ENCODE data around the gene JAKMIP1.

The JAKMIP1 gene

DNA sequence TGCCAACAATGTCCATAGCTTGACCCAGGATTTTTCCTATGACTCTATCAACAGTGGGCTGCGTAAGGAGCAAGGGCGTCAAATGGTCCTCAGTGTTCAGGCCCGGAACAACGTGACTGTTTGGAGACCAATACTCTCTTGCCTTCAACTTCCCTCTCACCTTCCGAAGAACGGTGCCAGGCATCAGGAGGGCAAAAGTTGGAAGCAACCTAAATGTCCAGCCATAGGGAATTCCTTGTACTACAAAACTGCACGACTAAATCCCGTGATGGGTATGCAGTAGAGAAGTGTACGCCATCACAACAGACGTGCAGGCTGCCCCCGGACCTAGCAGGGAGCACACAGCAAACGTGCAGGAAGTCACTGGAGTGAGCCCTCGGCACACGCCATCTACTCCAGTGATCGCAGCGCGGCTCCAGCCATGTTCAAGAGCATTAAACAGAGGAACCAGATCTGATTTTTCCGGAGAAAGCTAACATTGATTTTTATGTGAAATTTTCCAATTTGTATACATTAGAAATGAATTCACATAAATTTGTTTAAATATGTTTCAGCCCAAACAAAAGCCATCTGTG, 79.0 kb downstream of the JAKMIP1 start:
- H3K9ac ChIP-seq (ENCODE audit: low read length) = no peak overlapping the region
- H3K4me1 ChIP-seq (ENCODE audit: control insufficient read depth, insufficient read depth, low read length) = no peaks in the 10 kb centered on the region
- H3K4me3 ChIP-seq (ENCODE audit: low read length) = no peak overlapping the region
- H3K27me3 ChIP-seq (replicated peaks; ENCODE audit: control insufficient read depth, insufficient read depth, low read length) = peaks cover 22% of the 10 kb centered on the region
- H3K9me3 ChIP-seq (ENCODE audit: control insufficient read depth, low read length) = no peaks in the 10 kb centered on the region
- no peak for DNase-seq (ENCODE audit: low read depth)
- H3K36me3 ChIP-seq (ENCODE audit: control insufficient read depth, insufficient read depth, low read length, severe bottlenecking) = no peaks in the 10 kb centered on the region

- no peak for DNase-seq (ENCODE audit: low read depth)
- H3K27me3 ChIP-seq (replicated peaks; ENCODE audit: control insufficient read depth, insufficient read depth, low read length) = peaks cover 22% of the 10 kb centered on the region
- no peaks in the 10 kb centered on the region for H3K36me3 ChIP-seq (ENCODE audit: control insufficient read depth, insufficient read depth, low read length, severe bottlenecking)
- no peaks in the 10 kb centered on the region for H3K4me1 ChIP-seq (ENCODE audit: control insufficient read depth, insufficient read depth, low read length)
- H3K4me3 ChIP-seq (ENCODE audit: low read length) = no peak overlapping the region
- no peak overlapping the region for H3K9ac ChIP-seq (ENCODE audit: low read length)
- H3K9me3 ChIP-seq (ENCODE audit: control insufficient read depth, low read length) = no peaks in the 10 kb centered on the region
Observed at GRCh38 chr4:6120361-6120760, 80.0 kb downstream of the JAKMIP1 start.

- H3K4me3 ChIP-seq (ENCODE audit: low read length) = no peak overlapping the region
- peaks cover 22% of the 10 kb centered on the region for H3K27me3 ChIP-seq (replicated peaks; ENCODE audit: control insufficient read depth, insufficient read depth, low read length)
- H3K9ac ChIP-seq (ENCODE audit: low read length) = no peak overlapping the region
- H3K36me3 ChIP-seq (ENCODE audit: control insufficient read depth, insufficient read depth, low read length, severe bottlenecking) = no peaks in the 10 kb centered on the region
- H3K9me3 ChIP-seq (ENCODE audit: control insufficient read depth, low read length) = no peaks in the 10 kb centered on the region
- no peaks in the 10 kb centered on the region for H3K4me1 ChIP-seq (ENCODE audit: control insufficient read depth, insufficient read depth, low read length)
- DNase-seq (ENCODE audit: low read depth) = no peak
Observed at GRCh38 chr4:6119507-6120020, 80.8 kb downstream of the JAKMIP1 start.

- Histone ChIP-seq H3K9me3 (ENCODE audit: control insufficient read depth, low read length) (no peaks in the 10 kb centered on the region), H3K9ac (ENCODE audit: low read length) (no peak overlapping the region), H3K4me1 (ENCODE audit: control insufficient read depth, insufficient read depth, low read length) (no peaks in the 10 kb centered on the region), H3K27me3 (replicated peaks; ENCODE audit: control insufficient read depth, insufficient read depth, low read length) (peaks cover 18% of the 10 kb centered on the region), H3K36me3 (ENCODE audit: control insufficient read depth, insufficient read depth, low read length, severe bottlenecking) (no peaks in the 10 kb centered on the region), H3K4me3 (ENCODE audit: low read length) (no peak overlapping the region)
- no peak for DNase-seq (ENCODE audit: low read depth)
Observed at GRCh38 chr4:6118201-6118600, 82.1 kb downstream of the JAKMIP1 start.

DNA sequence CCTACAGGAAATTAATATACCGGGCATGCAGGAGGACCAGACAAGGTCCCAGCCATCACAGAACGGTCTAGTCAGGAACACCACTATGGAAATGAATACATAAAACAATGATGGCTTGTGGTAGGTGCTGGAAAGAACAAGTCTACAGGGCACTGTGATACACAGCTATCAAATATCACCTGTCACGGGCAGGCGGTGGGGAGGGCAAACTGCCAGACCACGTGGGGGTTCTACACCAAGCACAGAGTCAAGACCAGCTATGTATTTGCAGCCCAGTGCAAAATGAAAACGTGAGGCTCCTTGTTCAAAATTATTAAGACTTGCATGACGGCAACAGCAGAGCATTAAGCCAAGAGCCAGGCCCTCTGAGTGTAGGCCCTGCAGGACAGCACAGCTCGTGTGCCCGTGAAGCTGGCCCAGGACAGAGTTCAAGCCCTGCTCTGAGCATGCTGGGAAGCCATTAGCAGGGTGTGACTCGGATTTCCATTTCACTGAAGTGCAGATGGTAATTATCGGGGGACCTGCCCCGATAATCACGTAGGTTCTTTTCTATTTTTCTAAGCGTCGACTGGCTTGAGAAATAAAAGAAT, 83.6 kb downstream of the JAKMIP1 start:
- Histone ChIP-seq H3K4me3 (ENCODE audit: low read length) (no peak overlapping the region), H3K27me3 (replicated peaks; ENCODE audit: control insufficient read depth, insufficient read depth, low read length) (peaks cover 18% of the 10 kb centered on the region), H3K9ac (ENCODE audit: low read length) (no peak overlapping the region), H3K9me3 (ENCODE audit: control insufficient read depth, low read length) (no peaks in the 10 kb centered on the region), H3K36me3 (ENCODE audit: control insufficient read depth, insufficient read depth, low read length, severe bottlenecking) (no peaks in the 10 kb centered on the region), H3K4me1 (ENCODE audit: control insufficient read depth, insufficient read depth, low read length) (no peaks in the 10 kb centered on the region)
- no peak for DNase-seq (ENCODE audit: low read depth)

DNA sequence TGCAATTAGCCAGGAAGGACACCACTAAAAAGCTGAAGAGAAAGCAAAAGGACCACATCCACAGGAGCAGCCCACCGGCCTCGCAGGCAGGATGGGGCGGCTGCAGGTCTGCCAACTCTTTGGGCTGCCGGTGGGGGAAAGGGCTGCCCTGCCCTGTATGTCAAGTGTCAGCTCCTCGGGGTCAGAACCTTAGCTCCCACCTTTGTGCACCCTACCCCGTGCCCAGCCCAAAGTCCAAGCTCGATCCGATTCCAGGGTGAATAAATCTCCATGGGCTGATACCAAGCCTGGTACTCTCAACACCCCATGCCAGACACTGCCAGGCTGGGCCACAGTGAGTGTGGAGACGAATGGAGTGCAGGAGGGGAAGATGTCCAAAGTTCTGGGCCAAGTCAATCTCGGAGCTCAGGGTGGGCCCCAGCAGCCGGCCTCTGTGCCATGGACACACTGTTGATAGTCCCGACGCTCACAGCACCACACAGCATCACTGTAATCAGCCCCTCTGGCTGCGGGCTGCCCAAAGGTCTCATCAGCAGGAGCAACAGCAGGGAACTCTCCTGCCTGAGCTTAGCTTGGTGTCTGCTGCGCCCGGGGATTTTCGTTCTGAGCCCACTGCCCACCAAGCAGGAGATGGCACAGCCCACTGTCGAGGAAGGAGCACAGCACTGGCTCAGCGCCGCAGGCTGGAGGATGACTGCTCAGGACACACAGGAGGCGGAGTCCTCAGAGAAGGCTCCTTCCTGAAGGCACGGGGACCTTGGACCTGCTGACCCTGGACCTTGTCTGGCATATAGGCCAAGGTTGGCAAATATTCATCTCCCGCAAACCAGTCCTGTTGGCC, 84.4 kb downstream of the JAKMIP1 start:
- Histone ChIP-seq H3K36me3 (ENCODE audit: control insufficient read depth, insufficient read depth, low read length, severe bottlenecking) (no peaks in the 10 kb centered on the region), H3K4me1 (ENCODE audit: control insufficient read depth, insufficient read depth, low read length) (no peaks in the 10 kb centered on the region), H3K9me3 (ENCODE audit: control insufficient read depth, low read length) (no peaks in the 10 kb centered on the region), H3K4me3 (ENCODE audit: low read length) (no peak overlapping the region), H3K27me3 (replicated peaks; ENCODE audit: control insufficient read depth, insufficient read depth, low read length) (peaks cover 20% of the 10 kb centered on the region), H3K9ac (ENCODE audit: low read length) (no peak overlapping the region)
- DNase-seq (ENCODE audit: low read depth) = no peak

DNA sequence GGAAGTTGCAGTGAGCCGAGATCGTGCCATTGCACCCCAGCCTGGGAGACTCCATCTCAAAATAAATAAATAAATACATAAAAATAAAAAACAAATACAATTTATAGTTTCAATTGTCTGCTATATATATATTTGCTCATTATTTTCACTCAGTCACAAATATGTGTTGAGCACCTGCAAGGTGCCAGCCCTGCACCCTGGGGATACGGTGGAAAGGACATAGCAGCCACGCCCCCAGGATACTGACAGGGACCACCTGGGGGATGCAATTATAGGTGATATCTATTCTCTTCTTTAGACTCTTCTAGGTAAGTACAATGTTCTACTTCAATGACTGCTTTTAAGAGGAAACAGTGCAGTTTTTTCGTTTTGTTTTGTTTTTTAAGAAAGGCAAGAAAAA, 85.0 kb downstream of the JAKMIP1 start:
- Histone ChIP-seq H3K9me3 (ENCODE audit: control insufficient read depth, low read length) (no peaks in the 10 kb centered on the region), H3K9ac (ENCODE audit: low read length) (no peak overlapping the region), H3K36me3 (ENCODE audit: control insufficient read depth, insufficient read depth, low read length, severe bottlenecking) (no peaks in the 10 kb centered on the region), H3K27me3 (replicated peaks; ENCODE audit: control insufficient read depth, insufficient read depth, low read length) (peaks cover 17% of the 10 kb centered on the region), H3K4me1 (ENCODE audit: control insufficient read depth, insufficient read depth, low read length) (no peaks in the 10 kb centered on the region), H3K4me3 (ENCODE audit: low read length) (no peak overlapping the region)
- DNase-seq (ENCODE audit: low read depth) = no peak

DNA sequence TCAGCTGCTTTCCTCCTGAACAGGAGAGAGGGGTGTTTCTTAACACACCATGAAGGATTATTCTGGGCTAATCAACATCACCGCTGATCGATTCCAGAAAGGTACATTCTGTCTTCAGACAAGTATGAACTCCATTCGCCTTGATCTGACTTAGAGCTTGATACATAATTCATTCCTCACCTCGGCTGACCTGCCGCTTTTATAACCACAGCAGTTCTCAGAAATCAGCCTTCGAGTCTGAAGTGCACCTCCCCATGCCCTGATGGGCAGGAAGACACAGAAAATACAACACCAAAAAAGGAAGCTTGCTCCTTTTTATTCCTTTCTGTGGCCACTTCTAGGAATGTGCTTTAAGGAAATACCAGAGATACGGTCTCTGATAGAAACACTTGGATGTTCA, 85.7 kb downstream of the JAKMIP1 start:
- Histone ChIP-seq H3K9ac (ENCODE audit: low read length) (no peak overlapping the region), H3K4me1 (ENCODE audit: control insufficient read depth, insufficient read depth, low read length) (no peaks in the 10 kb centered on the region), H3K4me3 (ENCODE audit: low read length) (no peak overlapping the region), H3K27me3 (replicated peaks; ENCODE audit: control insufficient read depth, insufficient read depth, low read length) (peaks cover 17% of the 10 kb centered on the region), H3K36me3 (ENCODE audit: control insufficient read depth, insufficient read depth, low read length, severe bottlenecking) (no peaks in the 10 kb centered on the region), H3K9me3 (ENCODE audit: control insufficient read depth, low read length) (no peaks in the 10 kb centered on the region)
- DNase-seq (ENCODE audit: low read depth) = no peak

DNA sequence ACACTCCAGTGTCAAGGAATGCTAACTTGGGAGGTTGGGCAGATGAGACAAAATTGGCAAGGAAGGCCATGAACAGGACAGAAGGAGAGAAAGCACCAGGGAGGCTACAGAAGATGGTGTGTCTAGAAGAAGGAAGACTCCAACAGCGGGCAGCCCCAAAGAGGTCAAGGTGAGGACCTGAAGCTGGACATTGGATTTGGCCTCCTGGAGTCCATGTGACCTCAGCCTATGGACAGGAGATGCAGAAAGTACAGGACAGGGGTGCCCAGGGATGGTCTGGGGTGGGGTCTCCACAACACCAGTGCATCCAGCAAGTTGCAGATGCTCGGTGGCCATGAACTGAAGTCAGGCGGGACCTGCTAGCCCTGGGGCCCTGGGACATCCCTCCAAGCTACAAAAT, 86.2 kb downstream of the JAKMIP1 start:
- Histone ChIP-seq H3K36me3 (ENCODE audit: control insufficient read depth, insufficient read depth, low read length, severe bottlenecking) (no peaks in the 10 kb centered on the region), H3K4me1 (ENCODE audit: control insufficient read depth, insufficient read depth, low read length) (no peaks in the 10 kb centered on the region), H3K27me3 (replicated peaks; ENCODE audit: control insufficient read depth, insufficient read depth, low read length) (peaks cover 18% of the 10 kb centered on the region), H3K4me3 (ENCODE audit: low read length) (no peak overlapping the region), H3K9ac (ENCODE audit: low read length) (no peak overlapping the region), H3K9me3 (ENCODE audit: control insufficient read depth, low read length) (no peaks in the 10 kb centered on the region)
- no peak for DNase-seq (ENCODE audit: low read depth)

DNA sequence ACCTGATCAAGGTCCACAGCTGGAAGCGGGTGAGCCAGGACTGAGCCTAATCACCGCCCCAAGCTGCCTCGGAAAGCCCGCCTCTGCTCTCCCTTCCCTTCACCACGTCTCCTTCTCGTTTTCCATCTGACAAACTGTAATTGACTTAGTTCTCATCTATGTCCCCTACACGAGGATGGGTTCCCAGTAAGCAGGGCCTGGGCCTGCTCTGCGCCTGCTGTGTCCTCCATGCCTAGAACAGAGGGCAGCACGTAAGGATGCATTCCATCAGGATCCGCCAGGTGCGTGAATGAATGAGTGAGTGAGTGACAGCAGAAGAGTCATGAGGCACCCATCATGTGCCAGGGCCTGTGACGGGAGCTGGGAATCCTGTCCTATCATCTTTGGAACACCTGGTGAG, 86.7 kb downstream of the JAKMIP1 start:
- Histone ChIP-seq H3K9ac (ENCODE audit: low read length) (no peak overlapping the region), H3K36me3 (ENCODE audit: control insufficient read depth, insufficient read depth, low read length, severe bottlenecking) (no peaks in the 10 kb centered on the region), H3K27me3 (replicated peaks; ENCODE audit: control insufficient read depth, insufficient read depth, low read length) (peaks cover 18% of the 10 kb centered on the region), H3K9me3 (ENCODE audit: control insufficient read depth, low read length) (no peaks in the 10 kb centered on the region), H3K4me1 (ENCODE audit: control insufficient read depth, insufficient read depth, low read length) (no peaks in the 10 kb centered on the region), H3K4me3 (ENCODE audit: low read length) (no peak overlapping the region)
- DNase-seq (ENCODE audit: low read depth) = no peak

- Histone ChIP-seq H3K4me3 (ENCODE audit: low read length) (no peak overlapping the region), H3K9me3 (ENCODE audit: control insufficient read depth, low read length) (no peaks in the 10 kb centered on the region), H3K9ac (ENCODE audit: low read length) (no peak overlapping the region), H3K36me3 (ENCODE audit: control insufficient read depth, insufficient read depth, low read length, severe bottlenecking) (no peaks in the 10 kb centered on the region), H3K4me1 (ENCODE audit: control insufficient read depth, insufficient read depth, low read length) (no peaks in the 10 kb centered on the region), H3K27me3 (replicated peaks; ENCODE audit: control insufficient read depth, insufficient read depth, low read length) (peaks cover 18% of the 10 kb centered on the region)
- DNase-seq (ENCODE audit: low read depth) = no peak
Observed at GRCh38 chr4:6112606-6113290, 87.6 kb downstream of the JAKMIP1 start.
